Left lung (tissue), 10 donors: ENCODE measurements around the gene UNC5C. TPM values are rescaled to one million over a fixed set of nuclear protein-coding genes. Genes with fewer than 3 reads are reported as not detected.

Experiments used
- ATAC-seq: fragments of 200-7000 bp; cut with Tn5 transposase; one replicate; pipeline ENCODE4 v1.9.1; 2020; ENCODE audit warnings: moderate library complexity
- DNase-seq, 4 donors: peaks; one replicate each; pipeline ENCODE4 v3.0.0-alpha.2; 2013 to 2020
- H3K27ac ChIP-seq, 2 donors: fragments of 200-600 bp; sonication (generic) in 1 of 2; one replicate each; pipeline versions ENCODE4 v1.5.0 to v1.8.0; 2020 to 2021
- H3K27me3 ChIP-seq, 2 donors: fragments of 200-600 bp; sonication (generic) in 1 of 2; one replicate each; pipeline versions ENCODE4 v1.5.0 to v1.8.0; 2020 to 2021
- H3K36me3 ChIP-seq, 2 donors: fragments of 200-600 bp; sonication (generic) in 1 of 2; one replicate each; pipeline versions ENCODE4 v1.5.0 to v1.8.0; 2020 to 2021
- H3K4me1 ChIP-seq, 2 donors: fragments of 200-600 bp; one replicate each; pipeline ENCODE4 v1.8.0; 2021
- H3K4me3 ChIP-seq, 2 donors: fragments of 200-600 bp; sonication (generic) in 1 of 2; one replicate each; pipeline versions ENCODE4 v1.5.0 to v1.8.0; 2020 to 2021; ENCODE audit warnings: mild to moderate bottlenecking in 1 of 2
- H3K9me3 ChIP-seq, 2 donors: fragments of 200-600 bp; sonication (generic) in 1 of 2; one replicate each; pipeline versions ENCODE4 v1.5.0 to v1.8.0; 2020 to 2021
- intact Hi-C, 2 donors: fragments of 100-400 bp; cut with DNase I; formaldehyde crosslinking; loops; one replicate each; pipeline versions ENCODE4 v1.11.2 to v1.14.2; 2022
- polyA plus RNA-seq, 6 donors: library from polyadenylated mRNA; unstranded; fragments of 120-200 nt; gene quantifications; one replicate each; pipeline ENCODE4 v1.2.1, GENCODE V29; 2013; ENCODE audit not compliant: insufficient read length in 6 of 6
- total RNA-seq, 2 donors: library from RNA; stranded (reverse); fragmentation: NEBNext Ultra II Directional; extraction: Animal tissue kit (Norgen Biotek cat#: 25700); gene quantifications; one replicate each; pipeline ENCODE4 v1.2.1, GENCODE V29; 2021
- TF ChIP-seq, protein P1 (sequence below), 2 donors: fragments of 200-600 bp; sonication (generic) in 1 of 2; IDR thresholded peaks; one replicate each; pipeline versions ENCODE4 v1.5.0 to v1.8.0; 2021; ENCODE audit warnings: antibody characterized with exemption in 2 of 2
- donor health status: DM: no; HTN: yes; CAD: no.
- donor health status: DM: no; HTN: no; CAD: no.

UNC5C gene
- total and polyA plus RNA-seq, 8 donors = 9.0 to 49.5 (median 40.5) TPM

DNA sequence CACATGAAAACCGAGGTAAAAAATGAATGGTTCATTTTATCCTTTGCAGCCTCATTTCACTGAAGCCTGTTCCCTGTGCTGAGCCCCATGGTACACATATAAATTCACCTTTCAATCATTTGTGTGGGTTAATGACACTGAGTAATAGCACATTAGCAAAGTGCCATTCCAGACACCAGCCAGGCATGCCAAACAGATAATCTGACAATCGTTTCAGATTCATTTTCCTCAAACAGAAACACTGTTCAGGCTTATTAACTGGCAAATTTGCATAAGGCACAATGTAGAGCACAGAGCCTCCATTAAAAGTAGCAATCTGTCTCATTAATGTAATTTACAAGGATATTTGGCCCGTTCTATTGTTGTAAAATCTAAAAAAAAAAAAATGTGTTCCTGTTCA is 76.2 kb downstream of the UNC5C start:
- Histone ChIP-seq H3K4me1 (no peaks in the 10 kb centered on the region), H3K27ac (no peak overlapping the region), H3K4me3 (no peak overlapping the region), H3K27me3 (no peaks in the 10 kb centered on the region), H3K9me3 (no peaks in the 10 kb centered on the region), H3K36me3 (no peaks in the 10 kb centered on the region)
- TF ChIP-seq, protein P1, sequence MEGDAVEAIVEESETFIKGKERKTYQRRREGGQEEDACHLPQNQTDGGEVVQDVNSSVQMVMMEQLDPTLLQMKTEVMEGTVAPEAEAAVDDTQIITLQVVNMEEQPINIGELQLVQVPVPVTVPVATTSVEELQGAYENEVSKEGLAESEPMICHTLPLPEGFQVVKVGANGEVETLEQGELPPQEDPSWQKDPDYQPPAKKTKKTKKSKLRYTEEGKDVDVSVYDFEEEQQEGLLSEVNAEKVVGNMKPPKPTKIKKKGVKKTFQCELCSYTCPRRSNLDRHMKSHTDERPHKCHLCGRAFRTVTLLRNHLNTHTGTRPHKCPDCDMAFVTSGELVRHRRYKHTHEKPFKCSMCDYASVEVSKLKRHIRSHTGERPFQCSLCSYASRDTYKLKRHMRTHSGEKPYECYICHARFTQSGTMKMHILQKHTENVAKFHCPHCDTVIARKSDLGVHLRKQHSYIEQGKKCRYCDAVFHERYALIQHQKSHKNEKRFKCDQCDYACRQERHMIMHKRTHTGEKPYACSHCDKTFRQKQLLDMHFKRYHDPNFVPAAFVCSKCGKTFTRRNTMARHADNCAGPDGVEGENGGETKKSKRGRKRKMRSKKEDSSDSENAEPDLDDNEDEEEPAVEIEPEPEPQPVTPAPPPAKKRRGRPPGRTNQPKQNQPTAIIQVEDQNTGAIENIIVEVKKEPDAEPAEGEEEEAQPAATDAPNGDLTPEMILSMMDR (IDR thresholded peaks at IDR 0.05) = no peak
- ATAC-seq = no peak
- intact Hi-C loops = no loop called here
- DNase-seq = no peak

DNA sequence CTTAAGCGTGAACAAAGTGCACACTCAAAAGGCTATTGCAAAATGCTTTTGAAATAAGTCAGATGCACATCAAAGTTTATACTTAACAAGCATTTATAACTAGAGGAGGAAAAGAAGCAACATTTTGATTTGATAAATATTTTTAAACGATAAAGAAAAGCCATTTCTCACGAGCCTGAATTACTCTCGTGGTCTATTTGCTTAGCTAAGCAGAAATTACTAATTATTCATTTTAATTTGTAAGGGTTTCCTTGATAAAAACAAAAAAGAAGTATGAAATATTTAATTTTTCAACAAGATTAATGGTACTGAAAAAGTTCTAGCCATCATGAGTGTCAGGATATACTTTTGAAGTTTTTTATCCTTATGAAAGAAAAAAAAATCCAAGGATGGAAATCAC is 78.2 kb downstream of the UNC5C start:
- Histone ChIP-seq H3K27ac (no peak overlapping the region), H3K9me3 (no peaks in the 10 kb centered on the region), H3K27me3 (no peaks in the 10 kb centered on the region), H3K4me1 (no peaks in the 10 kb centered on the region), H3K36me3 (no peaks in the 10 kb centered on the region), H3K4me3 (no peak overlapping the region)
- DNase-seq = no peak
- TF ChIP-seq, protein P1 (IDR thresholded peaks at IDR 0.05) = no peak
- no peak for ATAC-seq
- intact Hi-C loops = no loop called here

DNA sequence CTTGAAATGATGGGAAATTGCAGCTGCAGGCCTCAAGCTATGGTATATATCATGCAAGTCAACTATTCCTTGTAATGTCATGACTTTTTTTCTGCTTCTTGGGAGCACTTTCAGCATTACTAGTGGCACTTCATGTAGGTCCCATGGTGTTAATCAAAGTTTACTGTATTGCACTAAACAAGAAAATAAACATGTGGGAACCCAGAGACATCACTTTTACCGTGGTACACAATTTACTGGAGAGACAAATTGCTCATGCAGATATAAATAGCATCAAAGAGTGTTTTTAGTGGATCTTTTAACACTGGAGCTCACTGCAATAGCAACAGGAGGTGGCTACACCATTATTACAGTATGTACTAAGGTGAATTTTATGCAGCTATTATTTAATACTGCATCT is 79.2 kb downstream of the UNC5C start:
- Histone ChIP-seq H3K4me1 (no peaks in the 10 kb centered on the region), H3K27me3 (no peaks in the 10 kb centered on the region), H3K27ac (no peak overlapping the region), H3K9me3 (no peaks in the 10 kb centered on the region), H3K36me3 (no peaks in the 10 kb centered on the region), H3K4me3 (no peak overlapping the region)
- DNase-seq = no peak
- intact Hi-C loops = no loop called here
- ATAC-seq = no peak
- TF ChIP-seq, protein P1 (IDR thresholded peaks at IDR 0.05) = no peak

DNA sequence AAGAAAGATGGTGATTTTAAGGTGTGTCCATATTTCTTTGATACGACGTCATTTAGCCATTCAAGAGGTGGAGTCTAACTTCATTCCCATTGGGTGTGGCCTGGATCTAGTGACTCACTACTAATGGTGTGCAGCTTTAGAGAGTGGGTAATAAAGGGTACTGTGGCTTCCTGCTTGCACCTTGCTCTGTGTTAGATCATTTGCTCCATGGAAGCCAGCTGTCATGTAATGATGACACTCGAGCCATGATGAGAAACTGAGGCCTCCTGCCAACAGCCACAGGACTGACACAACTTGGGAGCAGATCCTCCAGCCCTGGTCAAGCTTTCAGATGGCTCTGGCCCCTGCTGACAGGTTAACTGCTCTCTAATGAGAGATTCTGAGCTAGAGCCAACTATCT is 82.0 kb downstream of the UNC5C start:
- no peaks in the 10 kb centered on the region for H3K27me3 ChIP-seq
- ATAC-seq = no peak
- H3K27ac ChIP-seq = no peak overlapping the region
- H3K4me1 ChIP-seq = no peaks in the 10 kb centered on the region
- intact Hi-C loops = no loop called here
- DNase-seq = no peak
- no peak overlapping the region for H3K4me3 ChIP-seq
- H3K36me3 ChIP-seq = no peaks in the 10 kb centered on the region
- TF ChIP-seq, protein P1 (IDR thresholded peaks at IDR 0.05) = no peak
- no peaks in the 10 kb centered on the region for H3K9me3 ChIP-seq

DNA sequence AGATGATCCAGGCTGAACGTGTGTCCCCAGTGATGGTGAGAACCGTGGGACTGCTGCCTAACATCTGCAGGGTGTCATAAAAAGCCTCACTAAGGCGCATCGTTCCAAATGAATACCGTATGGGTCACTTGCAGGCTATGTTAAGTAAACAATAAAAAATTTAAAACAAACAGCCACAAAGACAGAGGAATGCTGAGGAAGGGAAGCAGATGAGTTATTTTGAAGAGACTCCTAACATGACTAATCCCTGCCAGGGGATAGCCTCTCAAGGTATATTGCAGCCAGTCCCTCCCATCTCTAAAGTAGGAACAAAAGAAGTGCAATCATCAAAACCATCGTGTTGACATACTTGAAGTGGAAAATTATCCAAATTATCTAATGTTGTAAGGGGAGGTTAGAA is 83.8 kb downstream of the UNC5C start:
- Histone ChIP-seq H3K36me3 (no peaks in the 10 kb centered on the region), H3K27me3 (no peaks in the 10 kb centered on the region), H3K27ac (no peak overlapping the region), H3K4me3 (no peak overlapping the region), H3K4me1 (no peaks in the 10 kb centered on the region), H3K9me3 (no peaks in the 10 kb centered on the region)
- intact Hi-C loops = no loop called here
- ATAC-seq (no peak), DNase-seq (no peak)
- TF ChIP-seq, protein P1 (IDR thresholded peaks at IDR 0.05) = no peak
